ENCODE measurements around the gene WDR18.
"Not testable (repeated sequence)": the region's sequence is repeated elsewhere in the genome, so short reads cannot be mapped to it uniquely, and the experiment has no call there.

WDR18 gene

GRCh38 chr19:956766-957440 lies 27.2 kb upstream of the WDR18 start:
- no peak overlapping the region for H3K27ac ChIP-seq

GRCh38 chr19:957578-957977 lies 26.6 kb upstream of the WDR18 start:
- H3K27ac ChIP-seq, result not testable (repeated sequence)

More at GRCh38 chr19:956766-957440, 27.2 kb upstream of the WDR18 start:
- TF ChIP-seq CTCF (IDR thresholded peaks at IDR 0.05), result no peak

- H3K27ac ChIP-seq, result no peak overlapping the region
- TF ChIP-seq CTCF (IDR thresholded peaks at IDR 0.05) (no peak), ZFX (IDR thresholded peaks at IDR 0.05; ENCODE audit: borderline replicate concordance) (no peak)
Observed at GRCh38 chr19:958967-959855, 24.9 kb upstream of the WDR18 start.

GRCh38 chr19:960020-960419 lies 24.1 kb upstream of the WDR18 start:
- H3K27ac ChIP-seq, result no peak overlapping the region
- no peak for TF ChIP-seq CTCF (IDR thresholded peaks at IDR 0.05)
- TF ChIP-seq ZFX (IDR thresholded peaks at IDR 0.05; ENCODE audit: borderline replicate concordance), result no peak

GRCh38 chr19:960601-960938 lies 23.6 kb upstream of the WDR18 start:
- TF ChIP-seq CTCF (IDR thresholded peaks at IDR 0.05), result no peak
- no peak for TF ChIP-seq ZFX (IDR thresholded peaks at IDR 0.05; ENCODE audit: borderline replicate concordance)
- no peak overlapping the region for H3K27ac ChIP-seq

GRCh38 chr19:961866-962620 lies 22.1 kb upstream of the WDR18 start:
- no peak overlapping the region for H3K27ac ChIP-seq
- TF ChIP-seq ZFX (IDR thresholded peaks at IDR 0.05; ENCODE audit: borderline replicate concordance) (no peak), CTCF (IDR thresholded peaks at IDR 0.05) (no peak)

- no peak overlapping the region for H3K27ac ChIP-seq
- TF ChIP-seq CTCF (IDR thresholded peaks at IDR 0.05) (no peak), ZFX (IDR thresholded peaks at IDR 0.05; ENCODE audit: borderline replicate concordance) (no peak)
Observed at GRCh38 chr19:962683-963400, 21.3 kb upstream of the WDR18 start.
